ENCODE measurements around the gene TOP2B. TPM values are rescaled to one million over a fixed set of nuclear protein-coding genes. Genes with fewer than 3 reads are reported as not detected.

The TOP2B gene
- total and polyA plus RNA-seq, 2 donors: 73.8 to 325 TPM

GRCh38 chr3:25564075-25564474 is 100.6 kb downstream of the TOP2B start:
- WGBS: 90% methylated on average over 4 of the region's 4 CpGs
- no peak for DNase-seq (ENCODE audit: extremely low spot score)
- H3K4me3 ChIP-seq (ENCODE audit: low read depth, low read length): no peak overlapping the region
- H3K27ac ChIP-seq (ENCODE audit: low read depth): no peak overlapping the region
- no peaks in the 10 kb centered on the region for H3K36me3 ChIP-seq (ENCODE audit: insufficient read depth)
- H3K4me1 ChIP-seq (ENCODE audit: insufficient read depth): no peaks in the 10 kb centered on the region

DNA sequence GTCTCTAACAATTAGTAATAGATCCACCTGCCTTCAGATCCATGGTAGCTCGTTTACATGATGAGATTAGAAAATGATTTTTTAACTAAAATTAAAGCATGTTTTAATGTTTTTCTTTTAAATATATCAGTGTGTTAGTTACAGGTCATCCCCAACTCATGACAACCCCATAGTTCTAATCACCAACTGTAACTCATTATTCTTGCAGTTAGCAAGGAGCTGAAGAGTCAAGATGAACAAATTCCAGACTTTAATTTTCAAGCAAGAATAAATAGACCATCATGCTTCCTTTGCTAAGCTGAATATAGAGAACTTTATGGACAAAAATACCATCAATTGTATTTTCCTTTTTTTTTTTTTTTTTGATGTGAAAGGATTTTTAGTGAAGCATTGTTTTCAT is 101.1 kb downstream of the TOP2B start:
- no peaks in the 10 kb centered on the region for H3K4me1 ChIP-seq (ENCODE audit: insufficient read depth)
- H3K27ac ChIP-seq (ENCODE audit: low read depth): no peak overlapping the region
- 90% methylated on average over 1 of the region's 1 CpG for WGBS
- no peak for DNase-seq (ENCODE audit: extremely low spot score)
- no peak overlapping the region for H3K4me3 ChIP-seq (ENCODE audit: low read depth, low read length)
- H3K36me3 ChIP-seq (ENCODE audit: insufficient read depth): no peaks in the 10 kb centered on the region

GRCh38 chr3:25558796-25559195 is 105.9 kb downstream of the TOP2B start:
- DNase-seq (ENCODE audit: extremely low spot score): no peak
- Histone ChIP-seq H3K36me3 (ENCODE audit: insufficient read depth) (no peaks in the 10 kb centered on the region), H3K27ac (ENCODE audit: low read depth) (no peak overlapping the region), H3K4me1 (ENCODE audit: insufficient read depth) (no peaks in the 10 kb centered on the region), H3K4me3 (ENCODE audit: low read depth, low read length) (no peak overlapping the region)
- 82% methylated on average over 6 of the region's 6 CpGs for WGBS

DNA sequence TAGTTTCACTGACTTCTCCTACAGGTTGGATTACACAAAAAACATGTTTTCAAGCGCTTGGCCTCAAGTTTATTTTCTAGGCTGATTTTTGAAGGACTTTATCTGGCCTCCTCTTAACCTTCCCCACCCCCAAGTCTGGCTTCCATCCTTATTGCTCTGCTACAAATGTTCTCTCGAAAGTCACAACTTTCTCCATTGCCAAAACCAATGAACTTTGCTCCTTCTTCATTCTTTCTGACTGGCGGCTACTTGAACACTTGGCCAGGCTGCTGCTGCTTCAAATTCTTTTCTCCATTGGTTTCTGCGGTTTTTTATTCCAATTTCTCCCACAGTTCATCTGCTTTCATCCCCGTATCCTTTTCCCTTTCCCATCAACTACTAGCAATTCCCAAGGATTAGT is 106.6 kb downstream of the TOP2B start:
- no peak for DNase-seq (ENCODE audit: extremely low spot score)
- Histone ChIP-seq H3K4me1 (ENCODE audit: insufficient read depth) (no peaks in the 10 kb centered on the region), H3K27ac (ENCODE audit: low read depth) (no peak overlapping the region), H3K4me3 (ENCODE audit: low read depth, low read length) (no peak overlapping the region), H3K36me3 (ENCODE audit: insufficient read depth) (no peaks in the 10 kb centered on the region)
- WGBS: 52% methylated on average over 5 of the region's 5 CpGs

DNA sequence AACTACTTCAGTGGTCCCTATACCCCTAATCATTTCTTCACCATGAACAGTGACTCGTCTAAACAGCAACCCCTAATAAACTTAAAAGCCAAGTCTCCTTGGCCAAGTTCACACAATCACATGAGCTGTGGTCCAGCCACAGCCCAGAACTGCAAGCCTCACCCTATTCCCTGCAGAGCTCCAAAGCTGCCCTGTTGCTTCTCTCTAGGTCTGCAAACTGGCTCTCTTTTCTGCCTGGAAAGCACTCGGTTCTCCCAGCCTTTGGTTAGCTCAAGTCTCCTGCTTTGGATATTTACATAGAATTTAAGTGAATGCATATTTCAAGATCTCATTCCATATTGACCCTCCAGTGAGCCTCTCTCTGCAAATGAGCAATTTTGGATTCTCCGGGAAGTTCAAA is 107.0 kb downstream of the TOP2B start:
- H3K27ac ChIP-seq (ENCODE audit: low read depth): no peak overlapping the region
- no peaks in the 10 kb centered on the region for H3K36me3 ChIP-seq (ENCODE audit: insufficient read depth)
- no peak overlapping the region for H3K4me3 ChIP-seq (ENCODE audit: low read depth, low read length)
- WGBS: 43% methylated on average over 3 of the region's 3 CpGs
- no peaks in the 10 kb centered on the region for H3K4me1 ChIP-seq (ENCODE audit: insufficient read depth)
- DNase-seq (ENCODE audit: extremely low spot score): no peak

- 61% methylated on average over 1 of the region's 1 CpG for WGBS
- no peaks in the 10 kb centered on the region for H3K4me1 ChIP-seq (ENCODE audit: insufficient read depth)
- DNase-seq (ENCODE audit: extremely low spot score): no peak
- H3K36me3 ChIP-seq (ENCODE audit: insufficient read depth): no peaks in the 10 kb centered on the region
- no peak overlapping the region for H3K27ac ChIP-seq (ENCODE audit: low read depth)
- H3K4me3 ChIP-seq (ENCODE audit: low read depth, low read length): no peak overlapping the region
These were observed 108.3 kb downstream of the TOP2B start for GRCh38 chr3:25556447-25556846.

DNA sequence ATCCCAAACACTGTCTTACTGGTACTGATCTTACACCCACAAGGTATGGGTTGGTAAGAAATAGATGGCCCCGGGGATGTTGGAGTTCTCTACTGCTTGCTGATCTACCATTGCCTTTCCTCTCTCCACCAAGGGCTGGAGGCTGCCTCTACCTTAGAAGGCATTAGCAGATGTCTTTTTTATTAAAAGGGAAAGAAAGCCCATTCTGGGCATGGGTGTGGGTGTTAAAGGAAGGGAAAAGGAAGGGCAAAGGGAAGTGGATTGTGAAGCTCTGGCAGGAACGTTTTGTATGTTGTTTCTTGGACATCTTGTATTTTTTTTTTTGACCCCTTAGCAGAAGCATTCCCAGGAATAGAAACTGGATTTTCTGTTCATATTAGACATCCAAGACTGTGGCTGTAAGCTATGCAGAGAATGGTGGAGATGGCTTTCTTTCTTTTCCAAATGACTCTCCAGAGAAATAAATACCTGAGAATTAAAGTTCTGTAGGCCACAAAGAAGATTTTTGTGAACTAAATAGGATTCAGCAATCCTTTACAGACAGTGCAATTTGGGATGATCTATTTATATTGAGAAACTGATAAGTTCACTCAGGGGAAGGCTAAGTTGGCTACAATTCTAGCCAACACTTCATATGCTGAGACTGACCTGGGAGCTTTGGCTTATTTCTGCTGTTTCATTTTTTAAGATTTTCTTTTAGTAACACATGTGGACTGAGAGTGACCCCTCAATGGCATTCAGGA is 108.8 kb downstream of the TOP2B start:
- no peak overlapping the region for H3K27ac ChIP-seq (ENCODE audit: low read depth)
- DNase-seq (ENCODE audit: extremely low spot score): no peak
- no peak overlapping the region for H3K4me3 ChIP-seq (ENCODE audit: low read depth, low read length)
- H3K4me1 ChIP-seq (ENCODE audit: insufficient read depth): no peaks in the 10 kb centered on the region
- no peaks in the 10 kb centered on the region for H3K36me3 ChIP-seq (ENCODE audit: insufficient read depth)
- 47% methylated on average over 2 of the region's 2 CpGs for WGBS

DNA sequence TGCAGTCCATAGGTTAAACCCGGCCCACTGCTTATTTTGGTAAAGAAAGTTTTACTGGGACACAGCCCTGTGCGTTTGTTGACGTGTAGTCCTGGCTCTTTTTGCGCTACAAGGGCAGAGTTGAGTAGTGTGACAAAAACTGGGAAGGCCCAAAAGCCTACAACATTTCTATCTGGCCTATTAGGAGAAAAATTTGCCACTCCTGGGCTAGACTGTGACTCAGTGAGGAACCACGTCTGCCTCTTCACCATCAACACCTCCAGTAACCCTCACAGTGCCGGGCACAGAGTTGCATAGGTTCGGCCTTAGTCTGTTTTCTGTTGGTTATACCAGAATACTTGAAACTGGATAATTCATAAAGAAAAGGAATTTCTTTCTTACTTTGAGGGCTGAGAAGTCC is 110.3 kb downstream of the TOP2B start:
- DNase-seq (ENCODE audit: extremely low spot score): no peak
- 94% methylated on average over 7 of the region's 7 CpGs for WGBS
- Histone ChIP-seq H3K4me3 (ENCODE audit: low read depth, low read length) (no peak overlapping the region), H3K4me1 (ENCODE audit: insufficient read depth) (no peaks in the 10 kb centered on the region), H3K36me3 (ENCODE audit: insufficient read depth) (no peaks in the 10 kb centered on the region), H3K27ac (ENCODE audit: low read depth) (no peak overlapping the region)

DNA sequence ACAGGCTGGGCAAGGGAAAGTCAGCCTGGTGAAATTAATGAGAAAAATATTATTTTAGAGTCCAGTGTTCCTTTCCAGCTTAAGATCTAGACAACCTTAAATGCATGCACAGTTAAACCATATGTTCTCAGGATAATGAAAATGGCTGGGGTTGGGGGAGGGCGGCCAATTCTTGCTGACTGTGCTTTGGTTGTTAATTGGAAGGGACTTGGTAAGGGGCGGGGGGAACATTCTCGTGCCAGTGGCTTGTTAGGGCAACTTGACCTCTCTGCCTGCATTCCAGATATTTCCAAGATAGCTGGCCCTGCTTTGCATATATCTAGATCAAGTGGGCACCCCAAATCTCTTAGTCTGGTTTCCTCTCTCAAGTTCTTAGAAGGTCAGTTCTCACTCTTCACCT is 112.5 kb downstream of the TOP2B start:
- no peak overlapping the region for H3K27ac ChIP-seq (ENCODE audit: low read depth)
- WGBS: 94% methylated on average over 3 of the region's 3 CpGs
- no peaks in the 10 kb centered on the region for H3K4me1 ChIP-seq (ENCODE audit: insufficient read depth)
- H3K36me3 ChIP-seq (ENCODE audit: insufficient read depth): no peaks in the 10 kb centered on the region
- no peak for DNase-seq (ENCODE audit: extremely low spot score)
- H3K4me3 ChIP-seq (ENCODE audit: low read depth, low read length): no peak overlapping the region

DNA sequence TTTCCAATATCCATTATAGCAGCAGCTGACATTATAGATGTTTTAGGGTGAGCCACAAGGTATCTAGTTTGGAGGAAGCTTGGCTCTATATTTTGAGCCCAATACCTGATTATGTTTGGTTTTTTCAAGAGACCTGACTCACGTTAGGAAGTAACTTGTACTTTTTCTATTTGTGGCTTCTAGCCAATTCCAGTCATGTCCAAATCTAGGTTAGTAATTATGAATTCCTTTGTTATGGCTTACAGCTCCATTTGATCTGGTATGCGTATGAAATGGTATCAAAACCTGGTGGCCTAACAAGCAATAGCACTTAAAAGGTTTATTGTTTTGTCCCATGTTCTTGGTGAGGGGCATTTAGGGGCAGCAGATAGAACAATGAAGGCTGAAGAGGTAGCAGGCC is 115.9 kb downstream of the TOP2B start:
- Histone ChIP-seq H3K4me1 (ENCODE audit: insufficient read depth) (no peaks in the 10 kb centered on the region), H3K4me3 (ENCODE audit: low read depth, low read length) (no peak overlapping the region), H3K36me3 (ENCODE audit: insufficient read depth) (no peaks in the 10 kb centered on the region), H3K27ac (ENCODE audit: low read depth) (no peak overlapping the region)
- DNase-seq (ENCODE audit: extremely low spot score): no peak
- WGBS: 65% methylated on average over 2 of the region's 2 CpGs

DNA sequence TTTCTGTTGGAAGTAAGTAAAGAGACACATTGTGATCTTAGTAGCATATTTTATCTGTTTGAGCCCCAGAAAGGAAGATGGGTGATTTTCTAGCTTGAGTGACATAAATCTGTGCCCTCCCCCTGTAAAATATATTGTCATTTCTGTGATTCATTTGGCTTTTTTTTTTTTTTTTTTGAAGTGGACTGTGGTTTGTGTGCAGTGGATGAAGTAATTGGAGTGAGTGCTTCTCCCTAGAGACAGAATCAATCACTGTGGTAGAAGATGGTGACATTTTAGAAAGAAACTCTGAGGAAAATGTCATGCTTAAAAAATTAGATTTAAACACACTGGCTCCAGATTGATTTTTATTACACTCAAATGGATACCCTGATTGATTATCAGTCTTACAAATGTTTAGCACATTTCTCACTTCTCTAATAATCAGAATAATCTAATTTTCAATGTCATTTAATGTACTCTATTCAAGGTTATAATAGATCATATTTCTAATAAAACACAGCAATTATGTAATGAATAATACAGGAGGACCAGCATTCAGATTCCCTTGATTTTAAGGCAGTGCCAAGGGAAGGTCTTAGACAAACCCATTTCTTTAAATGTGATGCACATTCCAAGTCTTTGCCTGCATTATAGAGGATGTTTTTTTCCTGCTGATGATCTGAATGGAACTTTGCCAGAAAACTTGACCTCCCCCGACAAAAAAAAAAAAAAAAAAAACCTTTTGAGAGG is 116.6 kb downstream of the TOP2B start:
- no peak overlapping the region for H3K4me3 ChIP-seq (ENCODE audit: low read depth, low read length)
- no peaks in the 10 kb centered on the region for H3K36me3 ChIP-seq (ENCODE audit: insufficient read depth)
- WGBS: 33% methylated on average over 1 of the region's 1 CpG
- no peak overlapping the region for H3K27ac ChIP-seq (ENCODE audit: low read depth)
- no peaks in the 10 kb centered on the region for H3K4me1 ChIP-seq (ENCODE audit: insufficient read depth)
- DNase-seq (ENCODE audit: extremely low spot score): no peak

Small RNA genes lying within 50 kb of the gene (small RNA-seq; reads per million reads assigned to genes)
- gene CRIP1P2 (not detected), gene RF01161 (not detected), gene RF02271 (not detected)

Other genes with a start within 250 kb of the TOP2B start
- gene RARB, start 236.6 kb downstream of the TOP2B start, total RNA-seq: 70.7 TPM
- 12.3 TPM for gene RARB, start 236.6 kb downstream of the TOP2B start, polyA plus RNA-seq
- gene NGLY1, start 118.5 kb upstream of the TOP2B start, total RNA-seq: 59.6 TPM
- gene NGLY1, start 118.5 kb upstream of the TOP2B start, polyA plus RNA-seq: 14.6 TPM
- gene OXSM, start 125.2 kb upstream of the TOP2B start, total RNA-seq: 8.7 TPM
- 8.1 TPM for gene OXSM, start 125.2 kb upstream of the TOP2B start, polyA plus RNA-seq

Measured in urinary bladder (tissue), 4 donors.